IPS DF 6.9 (cell line): ENCODE results near the gene ENPP3.

Experiments
- DNase-seq: peaks from one replicate; pipeline ENCODE4 v3.0.0-alpha.2; 2013; ENCODE audit warnings: low read depth, low spot score
- H3K27ac ChIP-seq: one replicate; pipeline ENCODE4 v1.5.1; 2013; ENCODE audit warnings: low read length, control low read depth
- H3K27me3 ChIP-seq: 2 replicates; pipeline ENCODE4 v1.6.1; 2013; ENCODE audit warnings: mild to moderate bottlenecking, low read length; ENCODE audit not compliant: control insufficient read depth, insufficient read depth
- H3K36me3 ChIP-seq: 2 replicates; pipeline ENCODE4 v1.6.1; 2013; ENCODE audit warnings: low read length; ENCODE audit not compliant: control insufficient read depth, insufficient read depth
- H3K4me1 ChIP-seq: 2 replicates; pipeline ENCODE4 v1.6.1; 2013; ENCODE audit warnings: low read length; ENCODE audit not compliant: control insufficient read depth, insufficient read depth
- H3K4me3 ChIP-seq: 2 replicates; pipeline ENCODE4 v1.5.1; 2013; ENCODE audit warnings: mild to moderate bottlenecking, low read length
- H3K9me3 ChIP-seq: 2 replicates; pipeline ENCODE4 v1.6.1; 2013; ENCODE audit warnings: low read length, inconsistent platforms; ENCODE audit not compliant: control insufficient read depth, insufficient read depth
- WGBS: extraction: QIAGEN DNeasy Blood & Tissue Kit; methylation state at CpG from one replicate; pipeline ENCODE4 v1.1.7; 2013; ENCODE audit warnings: mixed read lengths, missing lambda C conversion rate; ENCODE audit not compliant: insufficient read length, insufficient coverage; 5-methylcytosine and 5-hydroxymethylcytosine counted together

ENPP3 gene

GRCh38 chr6:131642987-131643611, 6.0 kb downstream of the ENPP3 start:
- Histone ChIP-seq H3K27ac (no peak overlapping the region), H3K4me1 (no peaks in the 10 kb centered on the region), H3K27me3 (0 out of 2 replicates have a peak, but pooled peaks cover 1% of the 10 kb centered on the region), H3K4me3 (no peak overlapping the region), H3K36me3 (no peaks in the 10 kb centered on the region), H3K9me3 (no peaks in the 10 kb centered on the region)
- DNase-seq: no peak
- WGBS: 100% methylated on average over 1 of the region's 3 CpGs

- 0 out of 2 replicates have a peak, but pooled peaks cover 1% of the 10 kb centered on the region for H3K27me3 ChIP-seq
- no peaks in the 10 kb centered on the region for H3K36me3 ChIP-seq
- H3K27ac ChIP-seq: no peak overlapping the region
- no peak for DNase-seq
- H3K4me1 ChIP-seq: no peaks in the 10 kb centered on the region
- H3K4me3 ChIP-seq: no peak overlapping the region
- no peaks in the 10 kb centered on the region for H3K9me3 ChIP-seq
- WGBS: no CpG with 5 or more reads among the region's 2 CpGs
These were observed 6.9 kb downstream of the ENPP3 start for GRCh38 chr6:131643855-131644460.

GRCh38 chr6:131644921-131645320, 7.8 kb downstream of the ENPP3 start:
- H3K27ac ChIP-seq: no peak overlapping the region

DNA sequence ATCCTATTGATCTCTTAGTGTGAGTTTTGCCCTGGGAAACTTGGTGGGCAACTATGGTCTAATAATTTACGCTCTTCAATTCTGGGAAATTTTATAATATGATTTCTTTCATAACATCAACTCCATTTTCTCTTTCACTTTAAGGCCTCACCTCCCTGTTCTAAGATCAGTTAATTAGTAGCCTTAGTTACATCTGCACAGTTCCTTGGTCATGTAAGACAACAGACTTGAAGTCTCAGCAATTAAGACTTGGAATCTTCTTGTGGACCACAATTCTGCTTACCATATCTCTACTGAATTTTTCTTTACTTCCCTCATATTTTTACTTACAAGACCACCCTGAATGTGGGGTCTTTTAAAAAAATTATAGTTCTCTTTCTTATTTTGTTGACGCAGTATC, 8.7 kb downstream of the ENPP3 start:
- DNase-seq: no peak
- Histone ChIP-seq H3K4me1 (no peaks in the 10 kb centered on the region), H3K27me3 (0 out of 2 replicates have a peak, but pooled peaks cover 1% of the 10 kb centered on the region), H3K36me3 (no peaks in the 10 kb centered on the region), H3K4me3 (no peak overlapping the region), H3K27ac (no peak overlapping the region), H3K9me3 (no peaks in the 10 kb centered on the region)
- WGBS: no CpG with 5 or more reads among the region's 2 CpGs

More at GRCh38 chr6:131644921-131645320, 7.8 kb downstream of the ENPP3 start:
- Histone ChIP-seq H3K27me3 (0 out of 2 replicates have a peak, but pooled peaks cover 1% of the 10 kb centered on the region), H3K4me1 (no peaks in the 10 kb centered on the region), H3K4me3 (no peak overlapping the region), H3K9me3 (no peaks in the 10 kb centered on the region), H3K36me3 (no peaks in the 10 kb centered on the region)
- WGBS: no CpG with 5 or more reads among the region's 1 CpG
- no peak for DNase-seq

GRCh38 chr6:131646249-131646670, 9.2 kb downstream of the ENPP3 start:
- Histone ChIP-seq H3K36me3 (no peaks in the 10 kb centered on the region), H3K4me3 (no peak overlapping the region), H3K27me3 (0 out of 2 replicates have a peak, but pooled peaks cover 1% of the 10 kb centered on the region), H3K4me1 (no peaks in the 10 kb centered on the region), H3K9me3 (no peaks in the 10 kb centered on the region), H3K27ac (no peak overlapping the region)
- DNase-seq: no peak

DNA sequence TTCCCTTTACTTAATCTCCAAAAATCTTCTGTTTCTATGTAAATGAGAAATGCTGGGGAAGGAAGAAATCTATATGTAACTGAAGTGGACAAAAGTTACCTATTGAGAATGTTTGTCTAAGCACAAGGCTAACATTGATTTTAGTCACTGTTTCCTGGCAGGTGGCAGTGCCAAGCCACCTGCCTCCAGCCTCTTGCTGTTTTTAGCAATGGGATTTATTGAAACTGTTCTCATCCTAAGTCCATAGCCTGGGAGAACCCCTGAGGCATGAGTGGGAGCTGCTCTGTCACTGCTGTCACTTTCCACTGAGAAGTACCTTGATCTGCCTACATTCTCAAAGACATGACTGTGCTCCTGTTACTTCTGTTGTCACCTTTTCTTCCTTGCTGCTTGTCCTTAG, 14.7 kb downstream of the ENPP3 start:
- Histone ChIP-seq H3K4me3 (no peak overlapping the region), H3K36me3 (no peaks in the 10 kb centered on the region)
- no peak for DNase-seq

GRCh38 chr6:131652472-131652871, 15.4 kb downstream of the ENPP3 start:
- WGBS: 100% methylated on average over 2 of the region's 5 CpGs
- Histone ChIP-seq H3K36me3 (no peaks in the 10 kb centered on the region), H3K4me1 (no peaks in the 10 kb centered on the region), H3K27ac (no peak overlapping the region), H3K9me3 (no peaks in the 10 kb centered on the region), H3K27me3 (no peaks in the 10 kb centered on the region), H3K4me3 (no peak overlapping the region)
- DNase-seq: no peak

More for the DNA sequence above, 14.7 kb downstream of the ENPP3 start:
- H3K9me3 ChIP-seq: no peaks in the 10 kb centered on the region
- no peaks in the 10 kb centered on the region for H3K4me1 ChIP-seq
- no peaks in the 10 kb centered on the region for H3K27me3 ChIP-seq
- H3K27ac ChIP-seq: no peak overlapping the region

DNA sequence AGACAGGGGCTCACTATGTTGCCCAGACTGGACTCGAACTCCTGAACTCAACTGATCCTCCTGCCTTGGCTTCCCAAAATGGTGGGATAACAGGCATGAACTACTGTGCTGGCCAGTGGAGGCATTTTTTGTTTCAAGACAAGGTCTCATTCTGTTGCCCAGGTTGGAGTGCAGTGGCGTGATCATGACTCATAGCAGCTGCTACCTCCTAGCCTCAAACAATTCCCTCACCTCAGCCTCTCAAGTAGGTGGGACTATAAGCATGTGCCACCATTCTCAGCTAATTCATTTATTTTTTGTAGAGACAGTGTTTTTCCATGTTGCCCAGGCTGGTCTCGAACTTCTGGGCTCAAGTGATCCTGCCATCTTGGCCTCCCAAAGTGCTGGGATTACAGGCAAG, 17.2 kb downstream of the ENPP3 start:
- DNase-seq: no peak
- no CpG with 5 or more reads among the region's 3 CpGs for WGBS
- no peak overlapping the region for H3K27ac ChIP-seq
- H3K4me3 ChIP-seq: no peak overlapping the region
- no peaks in the 10 kb centered on the region for H3K36me3 ChIP-seq
- no peaks in the 10 kb centered on the region for H3K27me3 ChIP-seq
- H3K4me1 ChIP-seq: no peaks in the 10 kb centered on the region
- H3K9me3 ChIP-seq: no peaks in the 10 kb centered on the region

- H3K36me3 ChIP-seq: no peaks in the 10 kb centered on the region
- H3K4me3 ChIP-seq: no peak overlapping the region
- H3K4me1 ChIP-seq: no peaks in the 10 kb centered on the region
- H3K27me3 ChIP-seq: no peaks in the 10 kb centered on the region
- H3K27ac ChIP-seq: no peak overlapping the region
- no peaks in the 10 kb centered on the region for H3K9me3 ChIP-seq
- no peak for DNase-seq
- WGBS: no CpG with 5 or more reads among the region's 3 CpGs
These were observed 18.3 kb downstream of the ENPP3 start for GRCh38 chr6:131655387-131655786.

DNA sequence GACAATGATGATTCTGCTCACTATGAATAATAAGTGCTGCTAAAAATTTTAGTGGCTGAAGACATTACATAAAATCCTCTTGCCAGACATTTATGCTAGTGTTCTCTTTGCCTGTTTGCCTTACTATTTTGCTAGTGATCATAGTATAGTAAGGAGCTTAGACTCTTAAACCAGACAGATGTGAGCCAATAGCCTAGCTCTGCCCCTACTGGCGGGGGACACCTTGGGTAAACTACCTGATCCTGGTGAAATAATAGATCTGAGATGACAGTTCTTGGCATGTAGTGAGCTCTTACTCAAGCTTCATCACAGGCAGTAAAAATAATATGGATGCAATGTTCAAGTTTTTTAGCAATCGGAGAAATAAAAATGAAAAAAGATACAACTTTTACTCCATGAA, 18.8 kb downstream of the ENPP3 start:
- H3K4me3 ChIP-seq: no peak overlapping the region
- no peak overlapping the region for H3K27ac ChIP-seq
- no peaks in the 10 kb centered on the region for H3K27me3 ChIP-seq
- no peaks in the 10 kb centered on the region for H3K36me3 ChIP-seq
- no CpG with 5 or more reads among the region's 2 CpGs for WGBS
- H3K4me1 ChIP-seq: no peaks in the 10 kb centered on the region
- DNase-seq: no peak
- no peaks in the 10 kb centered on the region for H3K9me3 ChIP-seq

DNA sequence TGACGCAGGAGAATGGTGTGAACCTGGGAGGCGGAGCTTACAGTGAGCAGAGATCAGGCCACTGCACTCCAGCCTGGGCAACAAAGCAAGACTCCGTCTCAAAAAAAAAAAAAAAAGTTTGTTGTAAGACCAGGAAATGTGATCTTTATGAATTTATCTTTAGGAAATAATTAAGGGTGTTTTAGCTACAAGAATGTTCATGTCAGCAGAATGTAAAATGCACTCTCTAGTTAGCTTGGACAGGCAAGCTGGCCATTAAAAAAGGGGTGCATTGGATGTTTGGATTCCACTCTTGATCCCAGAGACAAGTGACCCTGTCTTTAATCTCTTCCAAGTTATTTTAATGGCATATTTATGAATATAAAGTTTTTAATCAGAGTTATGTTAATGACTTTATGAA, 19.6 kb downstream of the ENPP3 start:
- no peak for DNase-seq
- Histone ChIP-seq H3K9me3 (no peaks in the 10 kb centered on the region), H3K27me3 (no peaks in the 10 kb centered on the region), H3K27ac (no peak overlapping the region), H3K36me3 (no peaks in the 10 kb centered on the region), H3K4me3 (no peak overlapping the region), H3K4me1 (no peaks in the 10 kb centered on the region)
- no CpG with 5 or more reads among the region's 3 CpGs for WGBS
